HG03469 (cell line): ENCODE results near the gene FBLN7.

Source experiments
- ATAC-seq: cut with Tn5 transposase; IDR thresholded peaks from one replicate; pipeline ENCODE4 v1.9.1; 2021; ENCODE audit warnings: mild to moderate bottlenecking, moderate library complexity, moderate number of reproducible peaks; ENCODE audit not compliant: unreplicated experiment

The FBLN7 gene

GRCh38 chr2:112220186-112220585 is 82.0 kb downstream of the FBLN7 start:
- no peak for ATAC-seq

GRCh38 chr2:112220831-112221230 is 82.6 kb downstream of the FBLN7 start:
- ATAC-seq: no peak

GRCh38 chr2:112229348-112229747 is 91.2 kb downstream of the FBLN7 start:
- no peak for ATAC-seq

- no peak for ATAC-seq
These were observed 92.2 kb downstream of the FBLN7 start for GRCh38 chr2:112230371-112230770.
